Activated T-cell treated with anti-CD3 and anti-CD28 coated beads, Interleukin-2, amount 50 U/mL, for 1 hour (primary cell): ENCODE data around the gene EXD3.

Experiments used
- DNase-seq: peaks from one replicate; pipeline ENCODE4 v3.0.0-alpha.2; 2020

Gene EXD3

DNA sequence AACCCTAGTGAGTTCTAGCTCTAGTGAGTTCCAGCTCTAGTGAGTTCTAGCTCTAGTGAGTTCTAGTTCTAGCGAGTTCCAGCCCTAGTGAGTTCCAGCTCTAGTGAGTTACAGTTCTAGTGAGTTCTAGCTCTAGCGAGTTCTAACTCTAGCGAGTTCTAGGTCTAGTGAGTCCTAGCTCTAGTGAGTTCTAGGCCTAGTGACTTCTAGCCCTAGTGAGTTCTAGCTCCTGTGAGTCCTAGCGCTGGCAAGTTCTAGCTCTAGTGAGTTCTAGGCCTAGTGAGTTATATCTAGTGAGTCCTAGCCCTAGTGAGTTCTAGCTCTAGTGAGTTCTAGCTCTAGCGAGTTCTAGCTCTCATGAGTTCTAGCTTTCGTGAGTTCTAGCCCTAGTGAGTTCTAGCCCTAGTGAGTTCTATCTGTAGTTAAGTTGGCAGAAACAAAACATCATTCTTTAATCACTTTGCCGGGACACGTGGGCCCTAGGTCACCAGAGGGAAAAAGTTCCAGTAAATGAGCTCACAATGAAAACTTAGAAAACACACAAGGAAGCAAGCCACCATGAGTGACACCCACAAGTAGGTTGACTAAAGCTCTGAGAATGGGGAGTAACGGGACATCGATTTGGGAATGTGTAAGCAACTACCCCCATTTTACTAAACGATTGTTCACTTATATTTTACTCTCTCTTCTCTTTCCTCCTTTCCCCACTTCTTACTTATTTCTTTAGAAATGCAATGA, 47.5 kb downstream of the EXD3 start:
- DNase-seq = no peak

DNA sequence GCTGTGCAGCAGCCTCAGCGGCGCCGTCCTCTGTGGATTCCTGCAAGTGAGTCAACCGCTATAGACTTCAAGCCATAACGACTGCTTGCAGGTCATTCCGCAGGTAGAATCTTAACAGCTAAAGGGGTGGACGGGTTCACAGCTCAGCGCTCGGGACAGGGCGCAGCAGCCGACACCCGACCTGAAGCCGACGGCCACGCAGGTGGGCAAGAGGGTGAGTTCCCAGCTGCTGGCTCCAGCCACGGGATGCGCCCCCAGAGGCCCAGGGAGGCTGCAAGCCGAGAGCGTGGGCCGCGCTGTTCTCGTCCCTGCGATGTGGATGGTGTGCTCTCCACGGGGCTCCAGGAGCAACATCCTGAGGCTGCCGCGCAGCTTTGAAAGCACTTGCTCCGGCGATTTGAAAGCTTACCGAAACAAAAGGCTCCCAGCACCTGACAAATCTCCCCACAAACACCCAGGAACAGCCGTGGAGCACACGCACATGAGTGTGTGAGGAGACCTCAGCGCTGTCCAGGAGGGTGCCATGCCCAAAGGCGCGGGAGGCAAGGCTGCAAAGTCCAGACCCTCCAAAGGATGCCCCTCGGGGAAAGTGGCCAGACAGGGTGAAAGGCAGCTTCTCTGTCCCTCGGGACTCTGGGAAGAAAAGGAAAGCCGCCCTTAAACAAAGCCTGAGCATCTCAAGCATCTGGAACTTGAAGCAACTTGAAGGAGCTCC, 48.7 kb downstream of the EXD3 start:
- DNase-seq = no peak

DNA sequence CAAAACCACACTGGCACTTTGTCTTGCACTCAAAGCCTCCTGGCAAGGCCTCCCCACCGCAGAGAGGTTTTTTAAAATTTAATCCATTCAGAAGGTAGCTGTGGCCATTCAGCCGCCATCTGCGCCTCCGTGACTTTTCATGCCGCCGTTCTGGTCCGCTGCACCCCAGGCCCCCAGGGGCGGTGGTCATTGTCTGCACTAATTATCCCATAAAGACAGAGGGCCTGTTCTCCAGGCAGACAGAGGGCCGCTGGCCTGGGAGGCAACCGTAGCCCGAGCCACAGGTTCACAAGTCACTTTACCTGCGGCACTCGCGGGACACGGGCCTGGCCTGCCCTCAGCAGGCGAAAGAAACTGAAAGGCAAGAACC, 49.4 kb downstream of the EXD3 start:
- DNase-seq = no peak

DNA sequence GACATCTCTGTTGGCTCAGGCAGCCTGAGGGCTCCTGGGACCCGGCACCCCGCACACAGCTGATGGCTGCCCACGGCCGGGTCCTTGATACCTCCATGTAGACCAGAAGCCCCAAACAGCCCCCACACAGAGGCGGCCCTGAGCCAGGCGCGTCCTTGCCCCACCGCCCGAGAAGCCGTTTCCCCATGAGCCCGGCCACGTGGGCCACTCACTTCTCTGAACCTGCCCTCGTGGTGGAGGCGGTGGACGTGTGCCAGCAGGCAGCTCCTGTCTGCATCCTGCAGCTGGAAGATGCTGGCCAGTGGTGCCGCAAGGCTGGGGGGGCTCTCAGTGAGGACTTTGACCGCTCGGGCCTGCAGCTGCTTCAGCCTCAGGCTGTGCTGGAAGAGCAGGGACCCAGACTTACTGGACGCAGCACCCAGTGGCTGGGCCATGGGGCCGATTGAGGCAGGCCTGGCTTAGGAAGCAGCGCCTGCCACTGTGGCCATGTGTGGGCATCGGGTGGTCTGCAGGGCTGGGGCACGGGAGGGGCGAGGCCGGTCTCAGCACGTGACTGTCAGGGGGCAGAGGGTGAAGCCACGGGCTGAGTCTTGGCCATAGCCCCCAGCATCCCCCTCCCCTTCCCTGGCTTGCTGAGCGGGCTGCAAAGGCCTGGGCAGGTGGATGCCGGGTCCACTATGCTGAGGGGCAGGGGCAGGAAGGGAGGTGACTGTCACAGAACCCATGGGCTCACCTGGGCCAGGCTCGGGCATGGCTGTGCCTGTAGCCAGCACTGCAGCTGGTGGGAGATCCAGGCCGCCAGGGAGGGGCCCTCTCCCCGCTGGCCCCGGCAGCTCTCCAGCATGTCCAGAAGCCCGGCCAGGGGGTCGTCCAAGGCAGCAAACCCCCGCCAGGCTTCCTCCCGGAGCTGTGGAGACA, 50.0 kb downstream of the EXD3 start:
- DNase-seq = no peak

DNA sequence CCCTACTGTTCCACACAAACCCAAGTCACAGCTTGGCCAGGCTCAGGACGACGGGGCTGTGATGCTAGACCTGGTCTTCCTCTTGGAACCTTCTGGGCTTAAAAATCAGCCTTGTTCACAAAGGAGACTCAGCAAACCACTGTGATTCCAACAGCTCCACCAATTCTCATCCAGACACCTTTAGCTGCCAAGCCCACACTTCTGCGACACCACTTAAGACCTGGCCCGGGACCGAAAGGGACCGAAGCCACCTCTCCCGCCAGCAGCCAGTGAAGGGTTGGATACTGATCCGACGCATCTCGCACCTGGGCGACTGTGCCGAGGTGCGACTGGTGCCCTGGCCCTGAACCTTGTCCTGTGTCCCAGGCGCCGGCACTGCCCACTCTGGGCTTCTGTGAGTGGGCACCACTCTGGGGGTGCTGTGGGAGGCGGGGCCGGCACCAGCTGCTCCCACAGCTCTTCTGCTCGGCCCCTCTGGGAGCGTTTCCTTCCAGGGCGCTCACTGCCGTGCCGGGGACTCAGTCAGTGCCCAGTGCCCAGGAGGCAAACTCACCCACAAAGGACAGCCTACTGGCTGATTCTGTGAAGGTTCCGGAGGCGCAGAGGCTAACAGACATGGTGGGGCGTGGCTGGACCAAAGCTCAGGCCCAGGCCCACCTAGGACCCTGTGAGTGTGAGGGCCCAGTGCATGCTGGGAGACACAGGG, 50.9 kb downstream of the EXD3 start:
- no peak for DNase-seq

DNA sequence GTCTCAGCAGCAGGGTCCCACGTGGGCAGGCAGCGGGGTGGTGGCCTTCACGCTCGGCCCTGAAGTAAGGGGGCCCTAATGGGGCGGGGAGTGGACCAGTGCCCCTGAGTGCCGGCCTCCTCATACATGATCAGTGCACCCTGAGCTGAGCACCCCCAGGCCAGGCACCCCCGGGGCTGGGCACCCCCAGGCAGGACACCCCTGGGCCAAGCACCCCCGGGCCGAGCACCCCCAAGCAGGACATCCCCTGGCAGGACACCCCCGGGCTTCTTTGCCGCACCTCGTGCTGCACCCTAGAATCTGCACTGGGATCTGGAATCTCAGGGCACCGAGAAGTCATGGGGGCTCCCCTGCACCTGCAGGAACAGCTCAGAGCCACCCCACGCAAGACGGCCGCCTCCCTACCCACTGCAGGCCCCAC, 51.4 kb downstream of the EXD3 start:
- no peak for DNase-seq

DNA sequence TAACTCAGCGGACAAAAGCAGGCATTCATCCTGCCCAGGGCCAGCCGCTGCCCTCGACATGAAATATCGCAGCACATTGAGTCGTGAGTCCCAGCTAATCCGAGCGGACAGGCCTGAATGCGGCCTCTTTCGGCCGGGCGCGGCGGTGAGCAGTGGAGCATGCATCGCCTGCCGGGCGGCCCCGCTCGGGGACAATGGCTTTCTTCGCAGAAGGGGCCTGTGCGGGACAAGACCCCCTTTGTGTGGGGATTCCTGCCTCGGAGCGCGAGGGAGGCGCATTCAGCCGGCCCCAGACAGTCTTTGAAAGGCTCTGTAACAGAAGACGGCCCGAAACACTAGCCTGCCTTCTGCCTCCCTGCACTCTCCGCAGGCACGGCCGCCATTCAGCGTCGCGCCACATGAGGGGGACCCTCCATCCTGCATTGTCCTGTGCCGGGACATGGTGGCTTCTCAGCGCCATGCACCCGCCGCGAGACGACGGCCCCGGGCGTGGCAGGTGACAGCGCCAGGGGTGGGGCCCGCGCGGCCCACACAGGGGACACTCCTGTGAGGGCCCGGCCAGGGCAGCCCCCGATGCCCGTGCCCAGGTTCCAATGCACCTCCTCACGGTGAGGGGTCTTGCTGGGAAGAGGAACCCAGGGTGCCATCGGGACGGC, 52.0 kb downstream of the EXD3 start:
- no peak for DNase-seq

DNA sequence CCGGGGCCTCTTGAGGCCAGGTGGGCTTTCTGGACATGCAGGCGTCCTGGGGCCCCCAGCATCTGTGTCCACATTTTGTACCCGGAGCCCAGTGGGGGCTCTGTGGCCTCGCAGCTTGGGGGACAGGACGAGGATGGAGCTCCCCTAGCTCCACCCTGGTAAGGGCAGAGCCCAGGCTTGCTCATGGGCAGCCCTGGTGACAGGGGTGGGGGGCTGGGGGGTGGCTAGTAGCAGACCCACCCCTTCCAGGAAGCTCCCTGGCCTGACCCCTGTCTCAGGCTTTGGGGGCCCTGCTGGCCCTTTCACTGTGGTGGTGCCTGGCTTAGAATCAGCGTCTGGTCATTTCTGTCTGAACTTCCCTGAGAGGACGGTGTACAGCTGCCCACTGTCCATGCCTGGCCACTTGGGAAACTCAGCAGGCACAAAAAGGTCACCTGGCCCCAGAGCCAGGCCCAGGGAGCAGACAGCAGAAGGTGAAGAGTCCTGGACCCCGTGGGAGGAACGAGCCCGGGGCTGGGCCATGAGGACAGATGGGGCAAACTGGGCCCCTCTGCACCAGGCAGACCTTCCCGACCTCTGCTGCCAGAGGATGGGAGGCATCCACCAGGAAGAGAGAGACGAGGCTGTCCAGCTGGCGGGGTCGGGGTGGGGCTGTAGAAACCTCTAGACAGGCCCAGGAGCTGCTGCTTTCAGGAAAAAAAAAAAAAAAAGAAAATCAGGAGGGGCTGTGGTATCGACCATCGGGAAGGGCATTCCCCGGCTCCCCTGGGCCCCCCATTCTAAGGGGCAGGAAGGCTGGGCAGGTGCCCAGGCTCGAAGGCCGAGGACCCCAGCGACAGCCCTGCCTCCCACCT, 52.8 kb downstream of the EXD3 start:
- no peak for DNase-seq

- DNase-seq = no peak
Observed at GRCh38 chr9:137369061-137369787, 53.7 kb downstream of the EXD3 start.

DNA sequence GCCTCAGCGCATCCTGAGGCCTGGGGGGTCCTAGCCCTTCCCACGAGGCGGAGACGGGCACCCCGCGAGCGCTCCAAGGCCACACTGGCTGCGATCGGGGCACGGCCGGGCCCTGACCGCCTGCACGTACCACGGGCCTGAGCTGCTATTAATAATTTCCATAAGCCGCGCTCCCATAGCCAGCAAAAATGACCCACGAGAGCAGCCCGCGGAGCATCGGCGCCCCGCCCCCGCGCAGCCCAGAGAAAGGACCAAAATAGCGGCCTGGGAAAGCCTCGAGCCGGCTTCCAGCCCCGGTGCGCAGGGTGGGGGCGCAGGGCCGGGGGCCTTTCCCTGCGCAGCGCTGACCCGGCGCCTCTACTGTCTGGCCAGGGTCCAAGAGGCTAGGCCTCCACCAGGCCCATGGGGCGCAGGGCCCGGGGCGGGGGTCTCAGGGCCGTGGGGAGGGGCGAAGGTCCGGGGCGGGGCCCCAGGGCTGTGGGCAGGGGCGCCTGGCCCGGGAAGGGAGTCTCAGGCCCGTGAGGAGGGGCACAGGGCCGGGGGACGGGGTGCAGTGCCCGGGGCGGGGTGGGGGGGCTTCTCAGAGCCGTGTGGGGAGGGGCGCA, 54.4 kb downstream of the EXD3 start:
- no peak for DNase-seq

GRCh38 chr9:137367506-137368430, 55.2 kb downstream of the EXD3 start:
- no peak for DNase-seq

GRCh38 chr9:137366891-137367381, 56.0 kb downstream of the EXD3 start:
- no peak for DNase-seq

- DNase-seq = no peak
Observed at GRCh38 chr9:137366445-137366810, 56.5 kb downstream of the EXD3 start.

DNA sequence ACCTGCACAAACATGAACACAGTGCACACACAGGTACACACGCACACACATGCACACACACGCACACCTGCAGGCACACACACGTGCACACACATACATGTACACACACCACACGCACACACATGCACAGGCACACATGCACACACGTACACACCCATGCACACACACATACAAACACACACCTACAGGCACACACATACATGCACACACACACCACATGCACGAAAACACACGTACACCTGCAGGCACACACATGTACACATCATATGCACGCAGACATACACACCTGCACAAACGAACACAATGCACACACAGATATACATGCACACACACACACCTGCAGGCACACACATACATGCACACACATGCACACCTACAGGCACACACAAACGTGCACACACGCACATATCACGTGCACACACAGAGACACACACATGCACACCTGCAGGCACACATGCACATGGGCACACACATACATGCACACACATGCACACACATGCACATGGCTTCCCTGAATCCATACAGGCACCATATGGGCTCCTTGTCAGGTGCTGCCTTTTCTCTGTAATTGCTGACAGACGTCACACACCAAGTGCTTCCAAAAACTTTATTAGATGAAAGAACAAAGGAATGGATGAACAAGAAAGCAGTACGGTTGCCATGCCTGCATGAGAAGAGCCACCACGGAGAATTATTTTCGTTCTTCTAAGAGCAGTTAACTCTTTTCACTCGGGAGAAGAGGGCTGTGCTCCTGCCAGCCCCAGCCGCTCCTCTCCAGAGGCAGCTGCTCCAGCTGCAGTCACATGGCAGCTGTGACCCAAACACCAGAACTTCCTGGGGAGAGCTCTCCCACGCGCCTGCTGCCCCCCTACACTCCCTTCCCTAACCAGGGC, 57.2 kb downstream of the EXD3 start:
- no peak for DNase-seq

DNA sequence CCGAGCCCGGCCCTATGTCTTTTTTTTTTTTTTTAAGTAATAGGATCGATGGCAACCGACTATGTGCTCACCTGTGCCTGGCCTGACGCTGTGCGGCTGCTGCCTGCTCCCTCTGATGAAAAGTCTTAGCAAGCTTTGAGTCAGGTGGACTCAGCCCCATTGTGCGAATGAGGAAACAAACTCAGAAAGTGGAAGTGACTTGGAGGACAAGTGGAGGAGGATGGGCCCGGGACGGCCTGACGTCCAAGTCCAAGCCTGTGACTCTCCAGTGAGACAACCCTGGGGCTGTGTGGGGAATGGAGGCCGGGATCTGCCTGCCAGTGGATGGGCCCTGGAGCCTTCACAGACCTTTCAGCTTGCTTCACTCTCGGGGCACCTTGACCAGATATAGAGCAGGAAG, 57.9 kb downstream of the EXD3 start:
- no peak for DNase-seq

GRCh38 chr9:137359850-137360249, 63.1 kb downstream of the EXD3 start:
- DNase-seq = no peak

DNA sequence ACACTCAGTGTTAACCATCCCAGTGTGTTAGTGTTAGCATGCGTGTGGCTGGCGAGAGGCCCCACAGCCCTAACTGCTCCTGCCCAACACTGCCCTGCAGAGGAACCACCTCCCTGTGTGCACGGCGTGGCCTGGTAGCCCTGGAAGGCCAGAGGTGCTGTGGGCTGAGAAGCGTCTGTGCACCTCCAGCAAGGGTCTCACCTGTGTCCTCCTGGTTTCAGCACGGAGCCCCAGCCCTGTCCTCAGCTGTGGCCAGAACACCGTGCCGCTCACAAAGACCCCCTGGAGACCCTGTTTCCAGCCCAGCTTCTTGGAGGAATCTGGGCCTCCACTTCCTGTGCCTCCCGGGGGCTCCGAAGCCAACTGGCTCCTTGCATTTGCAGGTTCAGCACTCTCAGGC, 64.8 kb downstream of the EXD3 start:
- DNase-seq = no peak

- no peak for DNase-seq
Observed at GRCh38 chr9:137357166-137357565, 65.8 kb downstream of the EXD3 start.
